ENCODE data around the gene GBP7. TPM values are rescaled to one million over a fixed set of nuclear protein-coding genes. Genes with fewer than 3 reads are reported as not detected.

GBP7 gene
- total and polyA plus RNA-seq, 10 of the 15 experiments (the other 5 are each of a cell fraction or from before 2014, with no cell fraction given) = not detected

GRCh38 chr1:89146721-89147120, 29.1 kb downstream of the GBP7 start:
- no peak for FAIRE-seq
- 61% methylated on average over 3 of the region's 3 CpGs for WGBS (ENCODE audit: insufficient coverage, insufficient replicate concordance, low lambda C conversion rate, missing lambda C conversion rate)
- no peak overlapping the region for H3K4me3 ChIP-seq
- no peak overlapping the region for H3K4me2 ChIP-seq (ENCODE audit: control insufficient read depth, insufficient read depth)
- H3K36me3 ChIP-seq (ENCODE audit: control insufficient read depth in 2 of 2, insufficient read depth in 2 of 2, low read length in 1 of 2) = no peaks in the 10 kb centered on the region
- no peaks in the 10 kb centered on the region for H3K9me3 ChIP-seq (replicated peaks; ENCODE audit: control insufficient read depth, insufficient read depth, low read length)
- no TSS peak for BruUV-seq (replicated peaks)
- intact Hi-C loops (cut with micrococcal nuclease; ENCODE audit: unreplicated experiment) = no loop called here
- H3K27me3 ChIP-seq (replicated peaks in 1 of 2; ENCODE audit: control insufficient read depth in 2 of 2, insufficient read depth in 2 of 2, low read length in 1 of 2) = no peaks in the 10 kb centered on the region
- no peaks in the 10 kb centered on the region for H4K20me1 ChIP-seq (ENCODE audit: control insufficient read depth, insufficient read depth)
- DNase-seq (ENCODE audit: low read depth, low spot score) = no peak
- in situ Hi-C loops (cut with MboI) = no loop called here
- H3K27ac ChIP-seq (ENCODE audit: control insufficient read depth, insufficient read depth) = no peak overlapping the region
- ChIA-PET POLR2A (no interaction called here), RAD21 (ENCODE audit: unreplicated experiment) (no interaction called here), CTCF (no interaction called here), SMC1A (ENCODE audit: uncharacterized antibody, unreplicated experiment) (no interaction called here)
- ATAC-seq = no peak
- TF ChIP-seq NFIC (IDR thresholded peaks at IDR 0.05; ENCODE audit: low read depth, low read length) = no peak
- no peak for TF ChIP-seq NKRF (conservative IDR thresholded peaks at IDR 0.05)
- TF ChIP-seq WRNIP1 (IDR thresholded peaks at IDR 0.05; ENCODE audit: borderline replicate concordance, low read depth, low read length) = no peak
- no peak for TF ChIP-seq HCFC1 (IDR thresholded peaks at IDR 0.05; ENCODE audit: low read length)
- no peak for TF ChIP-seq KAT2A (conservative IDR thresholded peaks at IDR 0.05; ENCODE audit: control insufficient read depth, low read depth, low read length)
- TF ChIP-seq BMI1 (IDR thresholded peaks at IDR 0.05; ENCODE audit: borderline replicate concordance) = no peak
- no peak for TF ChIP-seq TARDBP (IDR thresholded peaks at IDR 0.05; ENCODE audit: borderline replicate concordance)
- no peak for TF ChIP-seq ZNF207 (IDR thresholded peaks at IDR 0.05; ENCODE audit: borderline replicate concordance)
- no peak for TF ChIP-seq LARP7 (IDR thresholded peaks at IDR 0.05)
- TF ChIP-seq BRCA1 (IDR thresholded peaks at IDR 0.05; ENCODE audit: low read depth, low read length) = no peak
- no peak for TF ChIP-seq NRF1 (conservative IDR thresholded peaks at IDR 0.05; ENCODE audit: low read depth, low read length)
- TF ChIP-seq STAT3 (IDR thresholded peaks at IDR 0.05; ENCODE audit: low read depth, low read length) = no peak
- no peak for TF ChIP-seq NFYA (IDR thresholded peaks at IDR 0.05; ENCODE audit: borderline replicate concordance, low read depth, low read length)
- no peaks in the 10 kb centered on the region for H3K4me1 ChIP-seq (ENCODE audit: control insufficient read depth, insufficient read depth, low read length)
- H3K9ac ChIP-seq (ENCODE audit: control insufficient read depth, insufficient read depth, low read length) = no peak overlapping the region
- H2AFZ ChIP-seq (ENCODE audit: control insufficient read depth, low read depth, low read length) = no peak overlapping the region
- no peaks in the 10 kb centered on the region for H3K79me2 ChIP-seq (ENCODE audit: control insufficient read depth, insufficient read depth, low read length)

Measured in GM12878 (cell line).